Stimulated activated CD8-positive, alpha-beta memory T cell treated with anti-CD3 and anti-CD28 coated beads, Interleukin-12 subunit alpha, Interleukin-12 subunit beta, amount 100 ng/mL, for 4 hours (primary cell): ENCODE results near the gene TUBB4B.

Experiments
- DNase-seq: peaks from one replicate; pipeline ENCODE4 v3.0.0-alpha.2; 2020; ENCODE audit warnings: low read depth

TUBB4B gene

GRCh38 chr9:137225699-137226331 lies 15.3 kb upstream of the TUBB4B start:
- no peak for DNase-seq

GRCh38 chr9:137226338-137227053 lies 14.6 kb upstream of the TUBB4B start:
- no peak for DNase-seq

- peak; percentile 65 for DNase-seq
Observed at GRCh38 chr9:137227054-137227852, 13.8 kb upstream of the TUBB4B start, which contains the start of gene RNF224. Gene RNF224, plus strand, starts transcription at chr9:137227502. Its CDS starts 834 bp downstream, at chr9:137228336.

- DNase-seq: no peak
Observed at GRCh38 chr9:137227853-137228505, 13.1 kb upstream of the TUBB4B start.

- no peak for DNase-seq
Observed at GRCh38 chr9:137228506-137228967, 12.6 kb upstream of the TUBB4B start.

- DNase-seq: no peak
Observed at GRCh38 chr9:137228968-137229896, 11.9 kb upstream of the TUBB4B start.

GRCh38 chr9:137229903-137230704 lies 11.0 kb upstream of the TUBB4B start:
- no peak for DNase-seq

- no peak for DNase-seq
Observed at GRCh38 chr9:137230705-137231371, 10.2 kb upstream of the TUBB4B start, which contains the start of gene SLC34A3. Gene SLC34A3, plus strand, starts transcription at chr9:137230901. Its CDS starts 802 bp downstream, at chr9:137231703.

GRCh38 chr9:137231372-137232039 lies 9.6 kb upstream of the TUBB4B start:
- DNase-seq: no peak

- DNase-seq: no peak
Observed at GRCh38 chr9:137232101-137232500, 9.0 kb upstream of the TUBB4B start.

GRCh38 chr9:137232510-137232909 lies 8.6 kb upstream of the TUBB4B start:
- no peak for DNase-seq

- no peak for DNase-seq
Observed at GRCh38 chr9:137233143-137233980, 7.7 kb upstream of the TUBB4B start.

GRCh38 chr9:137234055-137234697 lies 6.9 kb upstream of the TUBB4B start:
- DNase-seq: no peak

- no peak for DNase-seq
Observed at GRCh38 chr9:137234758-137235423, 6.2 kb upstream of the TUBB4B start.

GRCh38 chr9:137235424-137236237 lies 5.5 kb upstream of the TUBB4B start:
- DNase-seq: no peak
